ELR (cell line): ENCODE results near the gene IFNGR1.

ENCODE experiments used
- DNase-seq: peaks from one replicate; pipeline ENCODE4 v3.0.0-alpha.2; 2015; ENCODE audit warnings: low read depth

The IFNGR1 gene

DNA sequence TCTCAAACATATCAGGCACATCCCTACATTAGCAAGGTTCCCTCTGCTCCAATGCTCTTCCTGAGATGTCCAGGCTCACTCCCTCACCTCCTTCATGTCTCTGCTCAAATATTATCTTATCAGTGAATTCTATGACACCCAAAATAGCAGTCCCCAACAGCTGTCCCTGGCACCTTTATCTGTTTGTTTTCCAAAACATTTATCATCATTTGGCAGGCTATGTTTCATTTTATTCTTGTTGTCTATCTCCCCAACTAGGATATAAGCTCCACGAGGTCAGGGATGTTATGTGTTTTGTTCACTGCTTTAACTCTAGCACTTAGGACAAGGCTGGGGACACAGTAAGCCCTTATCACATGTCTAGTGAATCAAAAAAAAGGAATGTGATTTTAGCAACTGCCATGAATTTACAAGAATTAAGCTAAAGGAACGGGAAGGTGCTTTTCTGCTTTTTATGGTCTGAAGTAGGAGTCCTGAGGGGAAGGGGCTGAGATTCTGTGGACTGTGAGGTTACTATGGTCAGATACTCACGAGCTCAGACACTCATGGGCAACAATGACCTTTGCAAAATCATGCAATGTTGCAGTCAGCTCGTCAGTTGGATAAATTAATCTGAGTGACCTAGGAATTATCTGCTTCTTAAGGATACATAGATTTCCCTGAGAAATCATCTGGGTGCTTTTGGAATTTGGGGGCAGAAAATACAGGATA is 43.9 kb downstream of the IFNGR1 start:
- no peak for DNase-seq

DNA sequence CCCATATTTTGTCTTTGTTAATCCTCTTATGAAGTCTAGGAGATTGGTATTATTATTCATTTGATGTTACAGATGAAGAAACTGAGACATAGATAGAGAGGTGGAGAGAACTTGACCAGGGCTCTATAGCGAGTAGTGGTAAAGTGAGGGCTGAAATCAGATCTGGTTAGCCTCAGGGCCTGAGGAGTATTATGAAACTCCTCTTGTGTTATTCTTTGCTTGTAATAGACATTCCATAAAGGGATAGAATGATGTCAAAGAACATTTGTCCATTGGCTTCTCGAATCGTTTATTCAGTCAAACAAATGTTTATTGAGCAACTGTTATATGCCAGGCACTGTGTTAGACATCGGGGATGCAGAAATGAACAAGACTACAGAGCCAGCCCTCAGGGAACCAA is 45.7 kb downstream of the IFNGR1 start, which contains the start of gene IL22RA2:
Gene IL22RA2 (minus strand): TSS at position 144 of the 400 bp plus-strand sequence. CDS start 11,895 bp downstream, outside the sequence.
- DNase-seq: no peak

DNA sequence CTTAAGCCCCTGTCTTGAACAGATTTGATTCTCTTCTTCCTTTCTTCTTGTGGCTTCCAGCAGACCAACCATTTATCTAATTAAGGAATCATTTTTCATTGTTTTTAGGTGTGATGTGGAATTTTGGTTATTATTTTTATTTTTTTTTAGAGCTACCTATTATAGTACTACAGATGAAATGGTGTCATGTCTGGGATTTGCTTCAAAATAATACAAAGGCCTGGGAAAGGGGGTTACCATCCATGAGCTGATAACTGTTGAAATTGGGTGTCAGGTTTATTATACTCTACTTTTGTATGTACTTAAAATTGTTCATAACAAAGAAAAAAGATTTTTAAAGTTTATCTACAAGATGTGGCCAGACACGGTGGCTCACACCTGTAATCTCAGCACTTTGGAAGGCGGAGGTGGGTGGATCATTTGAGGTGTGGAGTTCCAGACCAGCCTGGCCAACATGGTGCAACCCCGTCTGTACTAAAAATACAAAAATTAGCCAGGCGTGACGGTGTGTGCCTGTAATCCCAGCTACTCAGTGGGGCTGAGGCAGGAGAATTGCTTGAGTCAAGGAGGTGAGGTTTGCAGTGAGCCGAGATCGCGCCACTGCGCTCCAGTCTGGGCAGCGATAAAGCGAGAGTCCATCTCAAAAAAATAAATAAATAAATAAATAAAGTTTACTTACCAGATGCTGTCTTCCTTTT is 46.3 kb downstream of the IFNGR1 start:
- DNase-seq: no peak

GRCh38 chr6:137171824-137172733 is 47.1 kb downstream of the IFNGR1 start:
- no peak for DNase-seq

DNA sequence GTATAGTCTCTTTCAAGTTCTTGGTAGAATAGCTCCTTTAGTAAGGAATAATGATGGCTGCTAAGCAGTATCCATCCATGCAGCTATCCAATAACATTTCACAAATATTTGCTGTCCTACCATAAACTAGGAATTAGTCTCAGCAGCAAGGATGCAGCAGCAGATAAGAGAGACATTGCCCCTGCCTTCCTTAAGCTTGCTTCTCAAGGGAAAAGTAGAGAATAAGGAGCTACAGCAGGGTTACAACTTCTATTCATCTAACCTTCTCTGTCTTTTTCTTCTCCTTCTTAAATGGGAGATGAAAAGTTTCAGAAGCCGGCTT is 48.2 kb downstream of the IFNGR1 start:
- DNase-seq: no peak

- no peak for DNase-seq
These were observed 48.7 kb downstream of the IFNGR1 start for GRCh38 chr6:137170266-137171052.

- no peak for DNase-seq
These were observed 51.3 kb downstream of the IFNGR1 start for GRCh38 chr6:137167702-137168377.

GRCh38 chr6:137166247-137167098 is 52.7 kb downstream of the IFNGR1 start:
- DNase-seq: no peak

DNA sequence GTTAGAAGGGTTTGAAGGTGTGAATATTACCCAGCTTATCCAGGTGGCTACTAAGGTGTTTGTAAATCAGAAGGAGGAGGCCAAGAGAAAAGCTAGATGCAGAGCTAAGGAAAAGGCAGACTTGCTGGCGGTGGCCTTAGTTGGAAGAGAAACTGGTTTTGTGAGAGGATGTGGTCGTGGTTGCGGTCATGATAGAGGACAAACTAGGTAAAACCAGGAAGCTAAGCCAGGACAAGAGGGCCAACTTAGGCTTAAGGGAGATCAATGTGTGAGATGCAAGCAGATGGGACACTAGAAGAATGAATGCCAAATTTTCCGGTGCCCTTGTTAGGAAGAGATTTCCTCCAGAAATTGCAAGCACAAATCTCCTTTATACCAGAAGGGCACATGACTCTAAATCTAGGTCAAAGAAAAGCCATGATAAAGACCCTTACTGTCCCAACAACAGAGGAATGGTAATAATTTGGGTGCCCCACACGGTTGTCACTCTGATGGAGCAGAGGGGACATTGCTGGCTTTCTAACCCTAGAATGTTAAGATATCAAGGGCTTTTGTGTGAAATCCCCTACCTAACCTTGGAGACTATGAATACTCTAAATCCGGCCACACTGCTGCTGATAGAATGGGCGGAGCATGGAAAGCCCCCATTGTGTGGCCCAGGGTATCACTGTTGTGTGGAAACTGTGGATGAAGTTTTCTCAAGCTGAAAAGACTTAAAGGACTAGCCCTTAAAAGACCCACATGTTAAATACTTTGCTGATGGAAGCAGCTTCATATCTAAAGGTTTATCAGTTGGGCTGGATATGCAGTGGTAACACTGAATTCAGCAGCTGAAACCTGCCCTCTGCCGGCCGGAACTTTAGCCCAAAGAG is 53.6 kb downstream of the IFNGR1 start:
- peak; percentile 13 for DNase-seq

DNA sequence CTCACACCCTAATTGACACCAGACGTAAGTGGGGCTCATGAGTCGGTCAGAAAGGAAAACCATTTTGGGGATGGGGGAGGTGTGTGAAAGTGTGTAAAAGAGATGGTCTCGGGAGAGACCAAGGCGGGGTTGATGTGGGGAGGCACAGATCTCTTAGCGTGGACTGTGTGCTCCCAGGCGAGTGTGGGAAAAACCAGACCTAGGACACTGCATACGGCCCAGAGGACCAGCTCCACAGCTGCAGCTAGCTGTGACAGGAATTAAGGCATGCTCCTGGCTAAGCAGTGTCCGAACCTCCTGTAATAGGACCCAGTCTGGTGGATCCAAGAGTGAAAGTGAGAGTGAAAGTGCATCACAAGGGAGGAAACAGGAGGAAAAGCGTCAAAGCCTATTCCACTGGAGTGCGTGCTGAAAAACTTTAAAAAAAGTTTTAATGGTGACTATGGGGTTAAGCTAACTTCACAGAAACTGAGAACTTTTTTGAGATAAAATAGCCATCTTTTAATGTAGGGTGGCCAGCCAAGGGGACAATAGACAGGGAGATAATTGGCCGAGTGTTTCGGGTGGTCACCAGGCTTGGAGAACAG is 55.4 kb downstream of the IFNGR1 start:
- DNase-seq: no peak

DNA sequence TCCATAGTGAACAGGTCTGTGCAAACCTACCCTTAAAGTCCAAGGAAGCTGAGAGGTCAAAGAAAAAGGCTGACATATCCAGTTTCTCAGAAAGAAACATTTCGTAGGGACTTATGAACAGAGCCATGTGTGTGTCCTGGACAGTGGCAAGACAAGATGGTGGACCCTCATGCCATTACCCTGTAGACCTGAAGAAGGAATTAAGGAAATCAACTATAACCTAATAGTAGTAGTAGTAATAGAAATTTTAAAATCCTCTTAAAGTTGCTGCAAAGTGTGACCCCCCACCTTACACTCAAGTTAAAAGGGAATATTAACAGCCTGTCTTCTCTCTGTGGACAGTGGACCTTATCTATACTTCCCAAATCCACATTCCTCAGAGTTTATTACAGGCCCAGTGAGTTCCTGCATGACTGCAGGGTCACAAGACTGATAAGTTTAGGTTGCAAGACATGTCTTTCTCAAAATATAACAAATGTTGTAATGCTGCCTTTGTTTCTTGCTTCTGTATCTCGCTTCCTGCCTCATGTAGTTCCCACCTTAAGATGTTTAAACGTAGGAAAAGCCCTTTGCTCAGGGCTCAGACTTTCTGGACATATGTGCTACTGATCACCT is 56.4 kb downstream of the IFNGR1 start:
- DNase-seq: no peak

- no peak for DNase-seq
These were observed 57.2 kb downstream of the IFNGR1 start for GRCh38 chr6:137161949-137162348.

DNA sequence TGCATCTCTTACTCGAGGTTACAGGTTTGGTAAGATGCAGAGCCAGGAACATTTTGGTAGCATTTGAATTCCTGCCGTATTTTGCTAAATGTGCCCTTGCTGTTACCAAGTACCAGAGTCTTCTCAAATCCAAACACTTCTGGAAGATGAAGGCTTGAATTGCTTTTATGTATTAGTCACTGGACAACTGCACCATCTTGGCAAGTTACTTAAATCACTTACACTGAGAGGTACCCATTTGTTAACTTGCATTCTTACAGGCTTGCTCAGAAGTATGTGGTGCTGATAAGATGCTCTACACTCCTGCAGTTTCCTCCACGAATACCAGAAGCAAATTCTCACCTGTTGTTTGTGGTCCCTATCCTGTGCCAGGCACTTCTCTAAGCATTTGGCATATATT is 58.4 kb downstream of the IFNGR1 start:
- peak; percentile 22 for DNase-seq

GRCh38 chr6:137159912-137160311 is 59.3 kb downstream of the IFNGR1 start:
- peak; percentile 7 for DNase-seq

GRCh38 chr6:137157601-137158000 is 61.6 kb downstream of the IFNGR1 start:
- DNase-seq: no peak

- no peak for DNase-seq
These were observed 62.5 kb downstream of the IFNGR1 start for GRCh38 chr6:137156650-137157049.

GRCh38 chr6:137155830-137156229 is 63.4 kb downstream of the IFNGR1 start:
- DNase-seq: peak; percentile 52

- no peak for DNase-seq
These were observed 69.1 kb downstream of the IFNGR1 start for GRCh38 chr6:137150072-137150471.

- DNase-seq: no peak
These were observed 70.2 kb downstream of the IFNGR1 start for GRCh38 chr6:137149035-137149393.
